Fibroblast of the aortic adventitia (primary cell): ENCODE measurements around the gene IGF1. TPM values are rescaled to one million over a fixed set of nuclear protein-coding genes. Genes with fewer than 3 reads are reported as not detected.

Source experiments
- DNase-seq: peaks from one replicate; pipeline ENCODE4 v3.0.0-alpha.2; 2010; ENCODE audit warnings: low read depth
- H3K4me3 ChIP-seq: 2 replicates; pipeline ENCODE4 v1.5.1; 2011; ENCODE audit warnings: low read depth, mild to moderate bottlenecking, control low read depth, low read length, moderate library complexity
- CTCF ChIP-seq: IDR thresholded peaks from 2 replicates; pipeline ENCODE4 v1.5.1; 2011; ENCODE audit warnings: mild to moderate bottlenecking, low read length, control low read depth, inconsistent platforms; ENCODE audit not compliant: insufficient read depth
- total RNA-seq: library from RNA; depleted of rRNA; stranded (reverse); fragments of >200 nt; gene quantifications from 2 replicates; pipeline ENCODE4 v1.2.3, GENCODE V29; 2012; ENCODE audit warnings: low replicate concordance

Gene IGF1
- total RNA-seq, 1 donor, result 0.63 TPM

DNA sequence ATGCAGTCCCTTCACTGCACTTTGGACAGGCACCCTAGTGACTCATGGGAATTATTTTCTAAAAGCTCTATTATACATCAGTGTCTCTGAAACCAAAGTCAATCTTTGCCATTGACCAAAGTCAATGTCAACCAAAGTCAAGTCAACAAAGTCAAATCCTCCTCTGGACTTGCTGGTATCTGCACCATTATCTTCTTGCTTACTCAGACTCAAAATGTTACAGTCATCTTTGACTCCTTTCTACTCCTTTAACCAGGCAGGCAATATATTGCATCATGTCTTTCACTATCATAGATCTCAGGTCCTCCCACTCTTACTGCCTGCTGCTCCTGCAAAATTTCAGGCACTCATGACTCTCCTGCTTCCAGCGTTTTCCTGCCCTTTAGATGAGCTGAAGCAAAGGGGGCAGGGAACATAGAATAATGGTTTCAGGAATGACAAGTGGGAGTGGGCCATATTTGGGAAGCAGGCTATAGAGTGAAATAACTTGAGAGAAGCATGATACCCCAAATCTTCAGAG, 39.2 kb downstream of the IGF1 start:
- TF ChIP-seq CTCF, result no peak
- DNase-seq, result no peak
- H3K4me3 ChIP-seq, result no peak overlapping the region

DNA sequence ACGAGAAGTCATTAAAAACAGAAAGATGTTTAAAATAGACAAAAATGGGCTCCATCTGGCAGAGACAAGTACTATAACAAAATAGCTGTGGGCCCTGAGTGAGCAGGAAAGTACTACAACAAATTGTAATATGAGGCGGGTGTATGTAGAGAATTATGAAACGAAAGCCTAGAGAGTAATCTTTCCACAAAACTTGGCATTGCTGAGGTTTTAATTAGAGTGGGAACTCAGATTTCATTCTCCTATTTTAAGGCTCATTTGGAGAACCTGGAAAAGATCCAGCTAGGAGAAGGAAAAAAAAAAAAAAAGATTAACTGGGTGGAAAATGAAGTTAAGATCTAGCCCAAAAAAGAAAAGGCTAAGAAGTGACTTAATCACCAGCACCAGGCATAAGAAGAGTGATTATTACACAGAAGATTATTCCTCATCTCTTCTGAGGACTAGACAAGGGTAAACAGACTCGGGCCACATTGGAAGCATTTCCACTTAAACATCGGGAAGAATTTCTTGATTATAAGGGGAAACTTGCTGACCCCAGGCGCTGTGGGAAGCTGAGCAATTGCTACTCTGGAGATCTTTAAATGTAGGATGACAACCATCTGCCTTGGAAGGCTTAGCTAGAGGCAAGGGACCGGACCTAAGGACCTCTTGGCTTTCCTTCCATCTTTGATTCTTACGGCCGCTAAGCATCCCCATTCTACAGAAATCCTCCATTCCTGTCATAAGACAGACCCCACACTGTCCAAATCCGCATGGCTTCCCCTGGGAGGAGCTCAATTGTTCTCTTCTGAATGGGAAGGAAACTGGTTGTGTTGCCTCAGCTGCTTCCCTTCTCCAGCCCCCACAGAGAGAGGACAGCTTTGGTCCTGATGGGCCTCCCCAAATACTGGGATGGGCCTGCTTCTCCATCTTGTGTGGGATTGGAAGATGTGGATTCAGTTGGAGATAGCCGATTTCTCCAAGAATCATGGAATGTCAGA, 40.6 kb downstream of the IGF1 start:
- DNase-seq, result no peak
- no peak for TF ChIP-seq CTCF
- H3K4me3 ChIP-seq, result no peak overlapping the region

- DNase-seq, result no peak
- TF ChIP-seq CTCF, result no peak
- no peak overlapping the region for H3K4me3 ChIP-seq
Observed at GRCh38 chr12:102438827-102439210, 41.5 kb downstream of the IGF1 start.

GRCh38 chr12:102438047-102438826, 42.1 kb downstream of the IGF1 start:
- TF ChIP-seq CTCF, result no peak
- H3K4me3 ChIP-seq, result no peak overlapping the region
- no peak for DNase-seq

DNA sequence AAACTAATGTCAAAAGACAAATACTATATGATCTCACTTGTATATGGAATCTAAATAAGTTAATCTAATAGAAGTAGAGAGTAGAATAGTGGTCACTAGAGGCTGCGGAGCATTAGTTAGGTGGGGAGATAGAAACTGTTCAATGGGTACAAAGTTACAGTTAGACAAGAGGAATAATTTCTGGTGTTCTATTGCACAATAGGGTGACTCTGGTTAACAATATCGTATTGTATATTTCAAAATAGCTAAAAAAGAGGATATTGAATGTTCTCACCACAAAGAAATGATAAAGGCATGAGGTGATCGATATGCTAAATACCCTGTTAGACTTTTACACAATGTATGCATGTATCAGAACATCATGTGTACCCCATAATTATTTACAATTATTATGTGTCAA, 42.9 kb downstream of the IGF1 start:
- no peak for TF ChIP-seq CTCF
- no peak for DNase-seq
- no peak overlapping the region for H3K4me3 ChIP-seq

- H3K4me3 ChIP-seq, result no peak overlapping the region
- no peak for TF ChIP-seq CTCF
- DNase-seq, result no peak
Observed at GRCh38 chr12:102436867-102437266, 43.5 kb downstream of the IGF1 start.
